GM21825 (cell line): ENCODE results near the gene AIDA.
A peak's percentile ranks its signal among the peaks of the same experiment; 100 is the strongest.
"Not testable (repeated sequence)": the region's sequence is repeated elsewhere in the genome, so short reads cannot be mapped to it uniquely, and the experiment has no call there.

Experiments
- ATAC-seq: cut with Tn5 transposase; IDR thresholded peaks from one replicate; pipeline ENCODE4 v1.9.1; 2021; ENCODE audit warnings: mild to moderate bottlenecking, moderate library complexity; ENCODE audit not compliant: unreplicated experiment

Gene AIDA

DNA sequence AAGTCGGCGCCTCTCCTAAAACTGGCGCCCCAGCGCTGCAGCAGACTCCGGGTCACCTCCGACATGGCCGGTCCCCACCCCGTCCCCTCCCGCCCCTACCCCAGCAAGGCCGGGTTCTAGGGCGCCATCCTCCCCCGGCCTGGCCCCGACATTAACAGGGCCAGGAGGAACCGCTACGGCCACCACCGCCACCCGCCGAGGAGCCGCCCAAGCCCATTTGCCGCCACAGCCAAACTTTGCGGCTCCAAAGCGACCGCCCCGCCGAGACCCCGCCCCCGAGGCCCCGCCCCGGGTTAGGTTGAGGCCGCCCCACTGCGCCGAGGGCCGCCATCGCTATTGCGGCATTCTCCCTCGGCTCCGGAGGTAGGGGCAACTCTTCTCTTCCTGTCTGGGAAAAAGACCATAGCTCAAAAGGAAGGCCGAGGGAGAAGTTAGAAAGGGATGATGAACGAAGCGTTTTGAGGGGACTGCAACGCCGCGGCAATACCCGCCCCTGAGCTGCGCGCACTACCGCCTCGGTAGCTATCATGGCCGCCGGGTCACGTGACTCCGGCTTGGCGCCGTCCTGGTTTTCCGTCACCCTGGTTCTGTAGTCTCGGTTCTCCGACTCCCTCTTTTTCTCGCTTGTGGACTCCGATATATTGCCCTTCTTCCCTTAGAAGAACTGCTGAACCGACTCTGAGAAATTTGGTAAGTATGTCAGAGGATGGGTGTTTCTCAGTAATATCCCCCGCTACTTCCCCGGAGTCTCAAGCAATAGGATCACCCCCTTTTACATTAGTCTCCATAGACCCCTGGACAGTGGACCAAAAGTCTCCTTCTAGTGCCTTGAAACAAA lies at the start of gene AIDA, which contains the start of gene BROX:
Gene AIDA (minus strand): TSS at position 239 of the 838 bp plus-strand sequence. CDS start 174 bp downstream, at position 65.
Gene BROX (plus strand): TSS at position 312 of the 838 bp plus-strand sequence. CDS start 3,136 bp downstream, outside the sequence.
- peak; percentile 77 for ATAC-seq

DNA sequence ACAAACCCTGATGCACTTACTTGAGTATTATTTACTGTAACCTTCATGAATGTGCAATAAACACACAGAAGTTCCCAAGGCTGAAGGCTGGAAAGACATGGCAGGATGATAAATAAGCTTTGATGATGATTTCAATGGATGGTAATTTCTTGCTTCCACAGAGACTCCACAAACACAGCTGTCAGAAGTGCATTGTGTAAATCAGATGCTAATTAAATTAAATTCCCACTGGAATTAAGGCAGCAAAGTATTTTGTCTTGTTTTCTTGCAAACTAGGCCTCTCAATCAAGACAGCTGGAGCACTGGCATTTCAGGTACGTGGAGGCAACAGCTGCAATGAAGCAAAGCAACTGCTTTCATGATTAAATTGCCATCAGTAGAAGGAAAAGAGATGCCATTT lies 48.8 kb upstream of the AIDA start:
- ATAC-seq: no peak

DNA sequence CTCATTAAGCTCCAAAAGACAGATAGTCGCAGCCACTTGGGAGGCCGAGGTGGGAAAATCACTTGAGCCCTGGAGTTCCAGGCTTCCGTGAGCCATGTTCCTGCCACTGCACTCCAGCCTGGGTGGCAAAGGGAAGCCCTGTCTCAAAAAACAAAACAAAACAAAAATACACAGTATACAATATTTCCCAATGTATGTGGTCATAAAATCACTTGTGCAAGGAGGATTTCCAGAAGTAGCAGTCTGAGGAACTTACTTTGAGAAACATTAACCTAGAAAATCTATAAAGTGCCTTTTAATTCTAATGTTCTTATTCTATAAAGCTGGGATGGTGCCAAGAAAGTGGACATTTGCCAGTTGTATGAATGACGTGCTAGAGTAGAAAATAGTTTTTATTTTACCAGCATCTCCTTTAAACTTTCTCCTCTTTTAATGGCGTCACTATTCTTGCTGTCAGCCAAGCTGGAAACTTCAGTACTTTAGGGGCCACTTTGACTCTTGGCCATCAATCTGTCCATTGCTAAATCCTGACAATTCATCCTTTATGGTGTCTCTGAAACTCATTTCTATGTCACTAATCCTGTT lies 47.3 kb upstream of the AIDA start:
- ATAC-seq: no peak

- ATAC-seq: no peak
These were observed 45.5 kb upstream of the AIDA start for GRCh38 chr1:222757646-222758268.

DNA sequence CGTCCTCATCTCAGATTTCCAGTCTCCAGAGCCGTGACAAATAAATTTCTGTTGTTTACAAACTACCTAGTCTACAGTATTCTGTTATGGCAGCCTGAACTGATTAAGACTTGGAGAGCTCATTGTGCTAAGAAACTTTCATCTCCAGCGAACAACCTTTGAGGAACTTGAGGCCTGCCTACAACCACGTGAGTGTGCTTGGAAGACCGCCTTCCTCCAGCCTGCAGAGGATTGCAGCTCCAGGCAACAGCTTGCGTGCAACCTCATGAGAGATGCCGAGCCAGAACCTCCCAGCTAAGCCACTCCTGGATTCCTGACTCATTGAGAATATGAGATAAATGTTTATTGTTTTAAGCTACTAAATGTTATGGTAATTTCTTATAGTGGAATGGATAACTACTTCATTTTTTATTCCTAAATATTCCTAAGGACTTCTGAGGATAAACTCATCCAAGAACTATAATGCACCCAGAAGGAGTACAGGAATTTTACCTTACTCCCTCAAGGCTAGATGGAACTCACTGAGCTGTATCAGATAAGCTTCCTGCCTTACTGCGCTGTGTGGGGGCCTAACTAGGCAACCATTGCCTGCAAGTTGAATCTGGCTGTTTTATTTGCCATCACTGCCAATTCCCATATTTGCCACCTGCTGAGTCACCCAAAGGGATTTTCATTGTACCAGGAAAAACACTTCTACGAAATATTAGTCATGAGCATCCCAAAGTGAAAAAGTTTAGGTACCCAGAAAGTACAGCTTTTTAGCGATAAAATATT lies 42.3 kb upstream of the AIDA start:
- ATAC-seq: no peak

DNA sequence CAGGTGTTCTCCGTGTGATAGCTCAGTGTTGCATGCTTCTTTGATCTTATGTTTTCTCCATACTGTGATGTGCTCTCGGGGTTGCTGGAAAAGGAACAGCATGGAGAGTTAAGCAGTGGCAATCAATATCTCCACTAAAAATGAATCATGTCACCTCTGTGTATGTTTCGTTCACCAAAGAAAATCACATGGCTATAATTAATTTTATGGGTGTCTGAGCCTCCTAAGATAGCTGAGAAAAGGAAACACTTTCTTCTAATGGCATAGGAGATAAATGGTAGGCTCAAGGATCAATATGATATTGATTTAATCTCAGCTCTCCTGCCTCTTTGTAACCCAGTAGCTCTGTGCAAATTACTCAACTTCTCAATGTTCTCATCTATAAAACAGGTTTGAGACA lies 39.0 kb upstream of the AIDA start:
- no peak for ATAC-seq

GRCh38 chr1:222750651-222751050 lies 38.4 kb upstream of the AIDA start:
- ATAC-seq: peak; percentile 86

DNA sequence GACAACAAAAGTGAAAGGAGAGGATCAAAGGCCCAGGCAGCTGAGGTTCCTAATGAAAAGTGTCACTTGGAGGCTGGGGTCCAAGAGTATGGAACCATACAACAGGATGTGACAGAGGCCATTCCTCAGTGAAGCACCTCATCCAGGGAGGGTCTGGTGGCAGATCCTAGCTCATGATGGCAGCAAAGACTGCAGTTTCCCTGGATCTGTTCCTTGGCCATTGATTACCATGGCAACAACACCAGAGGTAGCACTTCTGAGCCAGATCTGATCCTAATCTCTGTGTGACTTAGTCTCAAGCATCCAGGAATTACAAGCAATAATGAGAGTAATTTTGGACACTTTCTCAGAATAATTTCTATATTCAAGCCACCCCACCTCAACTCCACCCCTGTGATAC lies 37.6 kb upstream of the AIDA start:
- ATAC-seq: no peak

- not testable (repeated sequence) for ATAC-seq
These were observed 29.6 kb upstream of the AIDA start for GRCh38 chr1:222741630-222742457.

- ATAC-seq: no peak
These were observed 27.6 kb upstream of the AIDA start for GRCh38 chr1:222739929-222740328.

- no peak for ATAC-seq
These were observed 27.2 kb upstream of the AIDA start for GRCh38 chr1:222739465-222739864.

DNA sequence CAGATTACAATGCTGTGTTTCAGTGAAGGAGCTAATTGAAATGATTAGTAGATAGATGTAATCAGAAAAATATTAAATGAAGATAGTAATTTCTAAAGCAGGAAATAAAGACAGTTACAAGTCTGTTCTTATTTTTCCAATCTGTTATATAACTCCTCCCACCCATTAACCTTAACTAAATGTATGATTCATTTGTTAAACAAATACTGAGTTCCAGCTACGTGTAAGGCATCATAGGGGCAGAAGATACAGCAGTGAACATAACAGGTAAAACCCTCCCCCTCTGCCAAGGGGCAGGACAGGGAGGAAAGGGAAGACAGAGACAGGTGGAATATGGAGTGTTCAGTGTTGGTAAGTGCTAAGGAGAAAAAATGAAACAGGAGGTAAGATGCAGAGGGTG lies 24.7 kb upstream of the AIDA start, which contains the start of gene FAM177B:
Gene FAM177B (plus strand): TSS at position 231 of the 400 bp plus-strand sequence. CDS start 9,344 bp downstream, outside the sequence.
- ATAC-seq: no peak

DNA sequence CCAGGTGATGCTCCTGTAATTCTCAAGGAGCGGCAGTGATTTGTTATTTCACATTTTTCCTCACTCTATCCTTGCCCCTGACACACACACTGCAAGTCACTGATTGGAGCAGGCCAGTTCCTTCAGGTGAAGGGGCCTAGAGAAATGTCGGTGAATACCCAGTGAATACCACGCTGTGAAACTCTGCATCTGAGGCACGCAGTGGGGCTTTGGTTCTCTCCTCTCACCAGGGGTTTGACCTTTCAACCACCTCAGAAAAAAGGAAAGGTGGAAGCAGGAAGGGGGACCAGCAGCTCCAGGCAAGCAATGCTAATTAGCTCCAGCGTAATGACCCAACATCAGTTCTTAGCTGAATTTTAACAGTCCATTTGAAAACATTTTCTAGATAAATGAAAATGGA lies 24.2 kb upstream of the AIDA start:
- no peak for ATAC-seq

GRCh38 chr1:222734740-222735139 lies 22.4 kb upstream of the AIDA start:
- ATAC-seq: no peak

DNA sequence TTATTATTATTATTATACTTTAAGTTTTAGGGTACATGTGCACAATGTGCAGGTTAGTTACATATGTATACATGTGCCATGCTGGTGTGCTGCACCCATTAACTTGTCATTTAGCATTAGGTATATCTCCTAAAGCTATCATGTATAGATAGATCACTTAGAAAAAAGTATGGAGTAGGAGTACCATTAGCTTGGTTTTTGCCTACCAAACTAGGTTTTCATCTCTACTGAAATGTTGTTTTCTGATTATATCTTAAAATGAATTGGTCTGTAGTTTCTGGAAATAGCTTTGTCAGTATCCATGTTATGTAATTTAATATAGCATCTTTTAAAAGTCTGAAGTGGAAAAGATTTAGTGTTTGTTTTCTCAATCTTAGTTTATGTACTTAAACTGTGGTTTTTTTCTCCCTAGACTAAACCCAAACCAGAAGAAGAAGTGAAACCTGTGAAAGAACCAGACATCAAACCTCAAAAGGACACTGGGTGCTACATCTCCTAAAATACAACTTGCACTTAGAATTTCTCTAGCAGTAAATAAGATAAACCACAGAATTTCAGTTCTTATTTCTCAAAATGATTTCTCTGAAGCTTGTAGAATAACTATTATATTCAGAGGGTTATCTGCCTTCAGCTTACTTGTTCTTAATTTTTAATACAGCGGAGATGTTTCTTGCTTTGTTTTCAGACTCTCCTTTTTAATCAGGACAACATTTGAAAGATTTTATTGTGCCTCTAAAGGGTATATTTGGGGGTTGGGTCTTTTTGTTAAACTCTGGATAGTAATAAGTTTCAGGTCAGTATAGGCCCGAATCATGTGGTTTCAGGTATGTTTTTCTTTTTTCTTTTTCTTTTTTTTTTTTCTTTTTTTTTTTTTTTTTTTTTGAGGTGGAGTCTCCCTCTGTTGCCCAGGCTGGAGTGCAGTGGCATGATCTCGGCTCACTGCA lies 20.2 kb upstream of the AIDA start:
- peak; percentile 97 for ATAC-seq

GRCh38 chr1:222730866-222731265 lies 18.6 kb upstream of the AIDA start:
- ATAC-seq: no peak

DNA sequence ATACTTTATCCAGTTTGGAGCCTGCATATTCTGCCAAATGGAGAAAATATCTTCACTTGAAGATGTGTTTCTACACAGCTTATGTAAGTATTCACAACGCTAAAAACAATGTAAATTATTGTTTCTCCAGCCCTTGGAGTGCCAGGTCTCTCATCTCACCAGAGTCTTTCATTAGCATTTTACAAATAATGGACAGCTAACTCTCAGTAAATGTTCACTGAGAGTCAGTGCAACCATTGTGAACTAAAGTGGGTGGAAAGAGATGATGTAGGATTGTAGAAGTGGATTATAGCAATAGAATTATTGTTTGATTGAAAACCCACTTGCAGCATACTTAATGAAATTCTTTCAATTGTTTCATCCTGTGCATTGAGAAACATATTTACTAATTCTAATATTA lies 16.5 kb upstream of the AIDA start:
- no peak for ATAC-seq

- ATAC-seq: no peak
These were observed 4.1 kb upstream of the AIDA start for GRCh38 chr1:222716393-222716792.
